Measurements from ENCODE around the gene CPLANE2.
"Not testable (repeated sequence)": the region's sequence is repeated elsewhere in the genome, so short reads cannot be mapped to it uniquely, and the experiment has no call there.

CPLANE2 gene

DNA sequence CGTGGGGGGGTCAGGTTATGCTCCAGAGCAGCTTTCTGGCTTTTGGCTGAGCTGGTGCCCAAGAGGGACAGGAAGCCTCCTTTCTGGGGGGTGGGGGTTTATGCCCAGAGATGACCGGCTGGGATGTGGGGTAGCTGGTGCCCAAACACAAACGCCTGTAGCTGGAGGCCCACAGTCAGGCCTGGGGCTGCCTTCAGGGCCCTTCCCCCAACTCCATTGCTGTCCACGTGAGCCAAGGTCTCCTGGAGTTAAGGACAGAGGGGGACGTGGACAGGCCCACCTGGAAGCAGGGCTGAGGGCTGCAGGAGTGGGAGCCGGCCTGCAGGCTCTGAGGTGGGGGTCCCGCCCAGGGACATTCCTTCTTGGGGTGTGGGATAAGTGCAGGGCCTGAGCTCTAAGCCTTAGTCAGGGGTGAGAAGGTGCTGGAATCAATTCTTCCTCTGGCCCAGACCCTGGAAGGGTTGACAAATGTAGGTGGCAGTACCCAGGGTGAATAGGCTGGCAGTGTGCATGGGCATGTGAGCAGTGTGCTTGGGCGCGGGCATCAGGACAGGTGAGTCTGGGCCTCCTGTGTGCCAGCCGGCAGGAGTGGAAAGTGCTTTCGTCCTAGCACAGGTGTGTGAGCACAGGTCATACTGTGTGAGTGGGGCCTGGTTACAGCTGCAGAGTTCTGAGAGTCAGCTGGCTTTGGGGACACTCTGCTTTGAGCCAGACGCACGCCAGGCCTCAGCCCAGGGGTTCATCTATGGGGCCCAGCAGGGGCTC, 6.8 kb downstream of the CPLANE2 start:
- DNase-seq, result no peak

DNA sequence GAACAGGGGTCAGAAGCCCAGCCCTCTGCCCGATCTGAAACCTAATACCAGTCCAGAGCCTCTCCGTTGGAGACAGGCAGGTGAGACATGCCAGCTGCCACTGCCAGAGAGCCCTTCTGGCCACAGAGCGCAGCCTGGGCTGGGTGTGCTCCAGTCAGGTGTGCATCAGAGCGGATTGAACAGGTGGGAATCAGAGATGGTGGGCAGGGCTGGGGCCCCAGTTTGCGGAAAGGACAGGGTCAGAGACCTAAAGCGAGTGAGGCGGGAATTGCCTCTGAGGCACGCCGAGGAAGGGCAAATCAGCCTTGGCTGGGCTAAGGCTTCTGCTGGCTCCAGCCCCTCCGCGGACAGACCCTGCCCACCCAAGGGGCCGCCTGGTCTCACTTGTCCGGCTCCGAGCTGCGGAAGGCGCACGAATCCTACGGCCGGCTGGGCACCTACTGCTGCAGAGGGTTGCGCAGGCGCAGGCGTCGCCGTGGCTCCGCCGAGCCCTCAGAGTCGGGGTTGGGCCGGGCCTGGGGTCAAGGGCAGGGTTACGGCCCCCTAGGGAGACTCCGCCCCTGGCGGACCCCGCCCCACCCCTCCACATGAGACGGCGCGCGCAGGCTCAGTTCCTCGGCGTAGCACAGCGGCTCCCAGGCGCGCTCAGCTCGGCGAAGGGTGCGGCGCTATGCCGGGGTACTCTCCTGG, 10.3 kb downstream of the CPLANE2 start:
- no peak for DNase-seq

DNA sequence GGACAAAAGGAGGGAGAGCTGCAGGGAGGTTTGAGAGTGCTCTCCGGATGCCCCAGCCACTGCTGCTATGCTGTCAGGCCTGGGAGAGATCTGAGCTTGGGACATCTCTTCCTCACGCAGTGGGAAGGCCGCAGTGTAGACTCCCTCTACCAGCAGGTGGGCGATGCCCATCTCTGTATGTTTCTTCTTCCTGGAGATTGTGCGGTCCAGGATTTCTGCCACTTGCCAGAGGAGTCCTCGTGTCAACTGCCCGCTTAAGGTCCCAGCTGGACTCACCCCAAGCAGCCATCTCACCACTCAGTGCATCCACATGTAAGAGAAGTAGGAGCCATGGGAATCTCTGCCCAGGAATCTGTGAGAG, 10.9 kb downstream of the CPLANE2 start:
- no peak for DNase-seq

DNA sequence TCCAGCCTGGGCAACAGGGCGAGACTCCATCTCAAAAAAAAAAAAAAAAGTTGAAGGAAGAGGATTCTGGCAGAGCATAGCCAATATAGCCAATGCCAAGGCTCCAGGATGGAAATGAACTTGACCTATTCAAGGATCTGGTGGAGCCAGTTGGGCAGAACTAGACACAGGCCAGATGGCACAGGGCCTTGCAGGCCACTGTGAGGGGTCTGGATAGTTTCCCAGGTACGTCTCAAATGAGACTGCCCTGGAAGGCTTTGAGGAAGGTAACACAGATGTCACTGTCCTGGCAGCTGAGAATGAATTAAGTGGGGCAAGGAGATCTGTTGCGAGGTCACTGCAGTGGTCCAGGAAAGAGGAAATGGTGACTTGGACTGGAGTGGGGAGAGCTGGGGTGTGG, 12.5 kb downstream of the CPLANE2 start:
- no peak for DNase-seq

DNA sequence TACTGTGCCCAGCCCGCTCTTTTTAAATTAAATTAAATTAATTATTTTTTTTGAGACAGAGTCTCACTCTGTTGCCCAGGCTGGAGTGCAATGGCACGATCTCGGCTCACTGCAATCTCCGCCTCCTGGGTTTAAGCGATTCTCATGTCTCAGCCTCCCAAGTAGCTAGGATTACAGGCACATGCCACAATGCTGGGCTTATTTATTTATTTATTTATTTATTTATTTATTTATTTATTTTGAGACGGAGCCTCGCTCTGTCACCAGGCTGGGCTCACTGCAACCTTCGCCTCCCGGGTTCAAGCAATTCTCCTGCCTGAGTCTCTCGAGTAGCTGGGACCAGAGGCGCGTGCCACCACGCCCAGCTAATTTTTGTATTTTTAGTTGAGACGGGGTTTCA, 14.3 kb downstream of the CPLANE2 start:
- DNase-seq, result not testable (repeated sequence)

DNA sequence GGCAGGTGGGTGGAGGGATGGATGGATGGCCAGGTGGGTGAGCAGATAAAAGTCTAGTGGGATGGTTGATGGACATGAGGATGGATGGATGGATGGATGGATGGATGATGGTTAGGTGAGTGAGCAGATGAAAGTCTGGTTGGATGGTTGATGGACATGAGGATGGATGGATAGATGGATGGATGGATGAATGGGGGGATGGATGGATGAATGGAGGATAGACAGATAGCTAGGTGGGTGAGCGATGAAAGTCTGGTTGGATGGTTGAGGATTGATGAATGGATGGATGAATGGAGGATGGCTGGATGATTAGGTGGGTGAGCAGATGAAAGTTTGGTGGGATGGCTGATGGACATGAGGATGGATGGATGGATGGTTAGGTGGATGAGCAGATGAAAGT, 15.5 kb downstream of the CPLANE2 start:
- DNase-seq, result no peak

DNA sequence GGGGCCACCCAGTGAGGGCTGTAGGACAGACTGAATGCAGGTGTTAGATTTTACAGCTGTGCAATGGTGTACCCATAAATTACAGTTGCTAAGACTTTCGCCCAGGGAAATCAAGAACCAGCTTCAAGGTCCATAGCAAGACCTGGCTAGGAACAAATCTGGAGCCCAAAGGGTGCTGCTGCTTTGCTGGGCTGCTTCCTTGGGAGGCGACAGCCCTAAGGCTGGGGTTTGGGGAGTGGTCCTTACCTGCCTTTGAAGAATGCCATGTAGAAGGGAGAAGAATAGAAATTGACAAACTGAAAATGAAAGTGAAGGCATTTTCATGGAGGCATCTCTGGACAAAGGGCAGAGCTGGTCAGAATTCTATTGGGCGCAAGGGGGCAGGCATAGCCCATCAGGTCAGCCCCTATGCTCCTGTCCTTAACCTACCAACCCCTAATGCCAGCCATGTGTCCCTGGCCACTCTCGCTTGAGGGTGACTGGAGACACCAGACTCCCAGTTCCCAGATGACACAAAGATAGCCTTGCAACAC, 16.9 kb downstream of the CPLANE2 start:
- DNase-seq, result no peak

DNA sequence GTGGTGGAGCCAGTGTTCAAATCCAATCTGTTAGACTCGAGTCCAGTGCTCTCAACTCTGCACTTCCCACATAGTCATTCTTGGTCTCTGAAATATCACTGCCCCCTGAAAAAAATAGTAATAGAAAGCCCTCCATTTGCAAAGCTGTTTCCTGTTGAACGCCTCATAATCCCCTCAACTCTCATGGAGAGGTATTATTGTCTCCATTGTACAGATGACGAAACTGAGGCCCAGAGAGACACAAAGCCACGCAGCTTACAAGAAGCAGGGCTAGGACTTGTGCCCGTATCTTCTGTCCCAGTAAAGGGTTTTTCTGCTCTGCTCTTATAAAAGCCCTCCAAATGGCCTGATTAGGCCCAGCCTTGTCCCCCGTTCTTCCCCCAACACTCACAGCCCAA, 18.3 kb downstream of the CPLANE2 start:
- no peak for DNase-seq

DNA sequence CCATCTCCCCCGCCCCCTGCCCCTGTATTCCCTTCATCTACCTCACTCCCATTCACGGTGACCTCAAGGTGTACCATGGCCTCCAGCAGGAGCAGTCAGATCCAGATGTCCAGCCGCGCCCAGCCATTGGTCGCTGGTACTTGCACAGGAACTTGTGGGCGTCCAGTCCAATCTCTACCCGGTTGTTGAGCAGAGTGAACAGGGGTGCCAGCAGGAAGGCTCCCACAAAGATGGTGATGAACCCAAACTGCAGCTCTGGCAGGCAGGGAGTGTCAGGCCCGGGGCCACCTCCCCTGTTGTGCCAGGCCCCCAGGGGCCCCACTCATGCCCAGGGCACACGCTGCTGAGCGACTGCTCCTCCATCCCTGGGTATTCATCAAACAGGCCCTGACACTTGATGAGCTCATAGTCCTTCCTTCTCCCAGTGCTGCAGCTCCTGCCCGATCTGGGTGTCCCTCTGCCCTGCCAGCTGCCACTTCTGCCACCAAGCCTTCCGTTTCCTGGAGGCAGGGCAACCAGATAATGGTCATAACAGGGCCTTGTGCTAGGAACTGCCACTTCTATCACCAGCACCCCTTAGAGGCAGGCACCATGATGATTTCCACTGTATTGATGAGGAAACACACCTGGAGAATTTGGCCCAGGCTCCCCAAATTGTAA, 18.8 kb downstream of the CPLANE2 start:
- no peak for DNase-seq

DNA sequence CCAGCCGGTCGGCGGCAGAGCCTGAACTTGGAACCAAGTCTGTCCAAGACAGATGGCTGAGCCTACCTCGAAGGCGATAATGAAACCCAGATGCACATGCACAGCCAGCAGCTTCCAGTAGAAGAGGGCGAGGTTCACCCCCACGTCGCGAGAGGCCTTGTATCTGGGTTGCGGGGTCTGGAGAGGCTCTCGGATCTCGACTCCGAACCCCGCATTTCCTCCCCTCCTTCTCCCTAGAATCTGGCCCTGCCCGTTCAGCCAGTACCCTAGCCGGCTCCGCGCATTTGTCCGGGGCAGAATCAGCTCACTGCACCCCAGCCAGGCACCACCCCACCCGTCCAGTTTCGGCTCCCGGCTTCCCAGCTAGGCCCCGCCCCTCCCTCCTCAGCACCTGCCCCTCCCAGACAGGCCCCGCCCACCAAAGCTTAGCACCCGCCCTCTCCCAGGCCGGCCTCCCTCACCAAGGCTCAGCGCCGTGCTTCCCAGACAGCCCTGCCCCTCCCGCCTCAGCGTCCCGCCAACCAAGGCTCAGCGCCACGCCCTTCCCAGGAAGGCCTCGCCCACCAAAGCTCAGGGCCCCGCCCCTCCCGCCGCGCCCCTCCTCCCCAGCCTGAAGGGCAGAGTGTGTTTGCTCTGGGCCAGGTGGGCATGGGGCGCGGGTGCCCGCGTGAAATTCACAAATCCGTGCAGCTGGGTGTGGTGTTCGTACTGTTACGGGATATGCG, 19.8 kb downstream of the CPLANE2 start:
- DNase-seq, result peak; percentile 91

DNA sequence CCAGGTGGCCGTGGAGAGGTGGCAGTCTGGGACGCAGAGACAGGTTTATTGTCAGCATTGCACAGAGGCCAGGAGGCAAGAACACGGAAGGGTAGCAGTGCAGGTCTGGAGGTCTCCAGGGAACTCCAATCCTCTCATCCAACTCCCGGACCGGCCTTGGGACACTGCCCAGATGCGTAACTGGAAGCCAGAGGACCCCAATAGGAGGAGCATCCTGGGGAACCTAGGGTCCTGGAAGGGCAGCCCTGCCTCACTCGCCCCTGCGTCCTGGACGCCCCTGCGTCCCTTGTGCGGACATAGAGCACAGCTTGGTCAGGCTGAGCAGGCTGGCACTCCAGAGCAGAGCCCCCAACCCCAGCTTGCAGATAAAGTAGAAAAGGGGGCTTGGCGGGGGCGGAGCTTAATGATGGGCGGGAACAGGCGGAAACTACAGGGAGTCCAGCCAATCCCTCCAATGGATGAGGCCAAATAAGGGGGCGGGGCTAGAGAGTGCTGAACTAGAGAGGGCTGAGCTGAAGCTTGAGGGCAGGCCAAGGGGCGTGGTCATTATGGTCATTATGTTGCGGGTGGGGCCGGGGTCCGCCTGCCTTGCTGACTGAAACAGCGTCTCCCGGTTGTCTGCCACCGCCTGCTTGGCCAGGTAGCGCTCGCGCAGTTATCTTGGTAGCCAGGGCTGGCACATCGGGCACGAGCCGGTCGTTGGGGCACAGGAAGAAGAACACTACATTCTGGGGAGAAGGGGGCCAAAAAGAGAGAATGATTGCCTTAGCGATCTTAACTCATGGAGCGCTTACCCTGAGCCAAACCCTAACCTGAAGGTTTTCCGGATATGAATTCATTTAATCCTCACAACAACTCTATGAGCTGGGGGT, 20.9 kb downstream of the CPLANE2 start:
- peak; percentile 36 for DNase-seq

DNA sequence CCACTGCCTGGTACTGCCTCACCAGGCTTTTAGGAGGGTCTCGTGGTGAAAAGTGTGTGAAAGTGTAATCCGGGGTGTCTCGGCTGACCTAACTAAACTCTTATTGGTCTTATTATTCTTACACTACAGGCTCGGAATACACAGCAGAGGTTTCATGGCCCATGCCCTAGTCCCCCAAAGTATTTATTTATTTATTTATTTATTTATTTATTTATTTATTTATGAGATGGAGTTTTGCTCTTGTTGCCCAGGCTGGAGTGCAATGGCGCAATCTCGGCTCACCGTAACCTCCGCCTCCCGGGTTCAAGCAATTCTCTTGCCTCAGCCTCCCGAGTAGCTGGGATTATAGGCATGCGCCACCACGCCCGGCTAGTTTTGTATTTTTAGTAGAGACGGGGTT, 21.7 kb downstream of the CPLANE2 start:
- not testable (repeated sequence) for DNase-seq

DNA sequence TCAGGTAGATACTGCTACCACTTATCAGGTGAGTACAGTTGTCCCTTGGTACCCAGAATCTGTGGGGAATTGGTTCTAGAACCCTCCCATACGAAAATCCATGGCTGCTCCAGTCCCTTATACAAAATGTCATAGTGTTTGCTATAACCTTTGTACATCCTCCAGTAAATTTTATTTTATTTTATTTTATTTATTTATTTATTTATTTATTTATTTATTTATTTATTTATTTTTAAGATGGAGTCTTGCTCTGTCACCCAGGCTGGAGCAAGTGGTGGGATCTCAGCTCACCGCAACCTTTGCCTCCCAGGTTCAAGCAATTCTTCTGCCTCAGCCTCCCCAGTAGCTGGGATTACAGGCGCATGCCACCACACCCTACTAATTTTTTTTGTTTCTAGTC, 23.4 kb downstream of the CPLANE2 start:
- not testable (repeated sequence) for DNase-seq

DNA sequence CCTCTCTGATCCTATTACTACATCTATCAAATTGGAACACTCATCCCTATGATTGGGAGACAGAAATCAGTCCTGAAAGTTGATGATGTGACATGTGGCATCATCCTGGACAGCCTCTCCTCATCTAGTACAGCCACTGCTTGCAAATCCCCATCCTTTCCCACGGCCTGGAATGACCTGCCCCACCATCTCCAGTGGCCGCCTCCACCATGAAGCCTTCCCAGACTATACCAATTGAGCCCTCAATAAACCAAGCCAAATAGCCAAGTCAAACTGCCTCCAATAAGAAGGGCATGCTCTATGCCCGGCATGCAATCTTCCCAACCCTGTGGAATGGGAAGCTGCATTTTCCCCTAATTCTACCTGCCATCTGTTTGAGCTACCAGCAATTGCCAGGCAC, 24.0 kb downstream of the CPLANE2 start:
- no peak for DNase-seq

DNA sequence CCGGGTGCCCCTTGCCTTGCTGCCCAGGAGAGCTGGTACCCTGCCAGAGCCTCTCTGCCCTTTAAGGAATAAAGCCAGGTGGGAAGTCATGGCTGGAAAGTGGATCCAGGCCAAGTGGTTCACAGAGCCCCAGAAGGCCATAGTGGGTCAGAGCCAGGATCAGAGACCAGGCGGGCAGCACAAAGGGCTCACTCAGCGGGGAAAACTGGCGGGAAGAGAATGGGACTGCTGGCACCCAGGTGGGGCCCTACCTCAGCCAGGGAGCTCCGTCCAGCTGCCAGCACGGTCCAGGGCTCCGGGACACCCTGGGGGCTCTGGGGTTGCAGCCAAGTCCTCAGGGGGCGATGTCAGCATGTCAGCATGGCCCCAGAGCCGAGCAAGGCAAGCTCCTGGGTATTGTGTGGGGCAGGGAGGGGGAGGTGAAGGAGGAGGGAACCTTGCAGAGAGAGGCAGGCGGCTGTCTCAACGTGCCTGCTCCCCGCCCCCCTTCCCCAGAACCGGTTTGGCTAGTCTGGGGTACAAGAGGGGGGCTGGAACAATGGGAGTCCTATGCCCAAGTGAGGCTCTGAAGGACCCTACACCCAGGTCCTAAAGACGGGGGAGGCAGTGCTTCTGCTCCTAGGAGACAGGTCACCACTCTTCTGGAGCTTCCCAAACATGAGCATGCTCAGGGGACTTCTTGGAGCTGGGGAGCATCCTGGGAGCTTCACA, 24.6 kb downstream of the CPLANE2 start, which contains the start of gene ARHGEF19:
Gene ARHGEF19, minus strand, starts transcription at position 402 of the 711 bp plus-strand sequence. CDS start 3,598 bp downstream, outside the sequence.
- no peak for DNase-seq

DNA sequence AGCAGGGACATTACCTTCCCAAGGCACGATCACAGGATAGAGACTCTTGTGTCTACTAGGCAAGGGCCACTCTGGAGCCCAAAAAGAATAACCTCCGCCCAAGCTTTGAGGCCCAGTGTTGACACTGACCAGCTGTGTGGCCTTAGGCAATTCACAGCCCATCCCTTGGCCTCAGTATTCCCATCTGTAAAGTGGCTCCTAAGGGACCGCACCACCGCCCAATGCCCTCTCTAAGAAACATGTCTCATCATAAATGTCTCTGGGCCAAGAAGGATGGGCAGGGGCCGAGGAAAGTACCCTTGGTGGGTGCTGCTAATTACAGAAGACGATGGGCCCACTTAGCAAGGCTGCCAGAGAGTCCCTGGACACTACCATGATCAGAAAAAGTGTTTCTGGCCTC, 25.2 kb downstream of the CPLANE2 start:
- no peak for DNase-seq

DNA sequence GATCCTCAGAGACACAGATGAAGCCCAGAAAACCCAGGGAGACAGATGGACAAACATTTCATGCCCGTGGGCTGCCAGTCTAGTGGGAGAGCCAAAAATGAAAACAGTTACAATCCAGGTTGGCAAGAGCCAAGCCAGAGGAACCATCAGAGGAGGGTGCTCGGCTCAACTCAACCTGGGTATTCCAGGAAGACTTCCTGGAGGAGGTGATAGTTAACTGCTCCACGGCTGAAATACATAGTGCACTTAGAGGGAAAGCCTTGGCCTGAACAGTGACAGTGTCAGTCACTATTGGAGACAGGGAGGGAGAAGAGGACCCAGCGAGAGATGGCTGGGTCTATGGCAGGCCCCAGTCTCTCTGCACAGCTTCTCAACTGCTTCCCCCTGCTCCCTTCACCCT, 26.4 kb downstream of the CPLANE2 start:
- no peak for DNase-seq

DNA sequence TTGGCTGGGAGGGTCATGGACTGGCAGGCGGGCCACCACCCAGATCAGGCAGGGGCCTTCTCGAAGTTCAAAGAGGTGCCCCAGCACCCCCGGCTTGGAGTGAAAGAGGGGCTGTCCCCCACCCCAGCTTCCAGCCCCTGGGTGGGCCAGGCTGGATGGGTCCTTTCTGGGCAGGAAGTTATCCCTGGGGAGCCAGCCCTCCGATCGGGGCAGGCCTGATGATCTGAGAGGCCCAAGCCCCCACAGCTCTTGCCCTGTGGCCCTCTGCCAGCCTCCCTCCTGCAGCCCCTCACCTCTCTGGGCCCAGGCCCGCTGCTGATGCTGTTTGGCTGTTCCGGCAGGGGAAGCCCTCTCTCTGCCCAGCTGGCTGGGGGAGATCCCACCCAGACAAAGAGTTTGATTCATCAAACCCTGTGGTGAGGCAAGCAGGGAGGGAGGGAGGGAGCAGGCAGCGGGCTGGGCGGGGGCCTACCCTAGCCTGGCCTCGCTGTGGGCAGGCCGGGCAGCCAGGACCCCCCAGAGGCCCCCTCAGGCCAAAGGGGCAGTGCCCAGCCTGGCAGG, 27.1 kb downstream of the CPLANE2 start:
- no peak for DNase-seq

DNA sequence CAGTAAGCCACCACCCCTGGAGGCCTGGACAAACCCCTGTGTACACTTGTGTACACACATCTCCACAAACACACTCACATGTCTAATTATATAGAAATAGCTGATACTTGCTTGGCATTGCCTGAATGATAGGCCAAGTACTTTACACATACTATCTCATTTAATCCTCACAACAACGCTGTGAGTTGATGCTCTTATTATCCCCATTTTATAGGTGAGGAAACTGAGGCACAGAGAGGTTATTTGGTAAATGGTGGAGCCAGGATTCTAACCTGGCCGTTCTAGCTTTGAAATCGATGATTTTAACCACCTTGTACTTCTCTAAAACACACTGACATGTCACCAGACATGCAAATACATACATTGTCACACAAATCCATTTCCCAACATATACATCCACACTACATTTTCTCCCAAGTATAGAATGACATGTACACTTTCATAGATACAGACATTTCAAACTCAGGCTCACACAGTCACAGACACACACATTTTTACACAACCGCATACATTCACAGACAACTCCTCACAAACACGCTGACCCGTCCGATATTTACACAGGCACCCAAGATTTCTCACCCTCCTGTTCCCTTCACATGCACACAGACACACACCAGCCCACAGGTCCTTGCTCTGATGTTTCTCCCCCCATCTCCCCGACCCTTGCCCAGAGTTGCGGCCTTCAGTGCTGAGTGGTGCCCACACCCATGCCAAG, 27.7 kb downstream of the CPLANE2 start:
- DNase-seq, result no peak

DNA sequence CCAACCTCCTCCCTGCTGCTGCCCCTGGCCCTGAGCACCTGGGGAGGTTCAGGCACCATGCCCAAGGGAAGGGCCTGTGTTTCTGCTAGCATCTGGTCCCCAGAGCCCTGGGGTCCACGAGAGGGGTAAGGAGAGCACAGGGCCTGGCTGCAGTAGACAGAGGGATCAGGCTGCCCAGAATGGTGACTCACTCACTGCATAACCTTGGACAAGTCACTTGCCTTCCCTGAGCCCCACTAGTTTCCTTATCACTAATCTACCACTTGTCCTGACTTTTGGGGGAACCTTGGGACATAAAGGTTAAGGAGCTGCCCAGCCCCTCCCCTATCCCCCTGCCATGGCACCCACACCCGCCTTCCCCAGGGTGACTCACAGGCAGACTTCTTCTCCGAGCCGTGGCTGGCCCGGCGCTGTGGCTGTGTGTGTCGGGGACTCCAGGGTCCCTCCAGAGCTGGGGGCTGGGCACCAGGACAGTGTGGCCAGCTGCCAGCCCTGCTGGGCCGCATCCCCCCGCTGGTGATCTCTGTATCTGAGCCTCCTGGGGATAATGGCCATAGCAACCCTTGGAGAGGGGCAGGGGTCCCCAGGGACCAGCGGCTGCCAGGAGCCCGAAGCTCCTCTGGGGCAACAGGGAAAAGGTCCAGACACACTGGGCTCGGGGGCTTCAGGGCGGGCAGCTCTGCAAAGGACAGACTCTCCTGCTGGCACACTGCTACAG, 28.6 kb downstream of the CPLANE2 start:
- no peak for DNase-seq

Data from stimulated activated naive CD4-positive, alpha-beta T cell treated with Interleukin-2 at 50 U/mL for 16 hours (primary cell).